HepG2 (cell line): ENCODE measurements around the gene SPACA1. TPM values are rescaled to one million over a fixed set of nuclear protein-coding genes. Genes with fewer than 3 reads are reported as not detected.

ENCODE experiments used
- ATAC-seq: fragments of 200-7000 bp; cut with Tn5 transposase; 3 replicates; pipeline ENCODE4 v1.9.1; 2020; ENCODE audit warnings: mild to moderate bottlenecking, moderate library complexity
- BruUV-seq: library from RNA; stranded (reverse); fragments of 400-500 nt; replicated peaks from 2 replicates; lab custom pipeline; 2021; lab: Mats Ljungman, UMichigan
- CTCF ChIA-PET: fragments of 300-600 bp; formaldehyde crosslinking; extraction: SDS; loops from one replicate; lab custom pipeline; 2021; ENCODE audit warnings: low total read pairs, inconsistent platforms, low intra/inter-chr PET ratio; lab: Yijun Ruan, JAX
- POLR2A ChIA-PET: fragments of 350-600 bp; sonication (Branson Sonifier 250); formaldehyde crosslinking; loops from one replicate; lab custom pipeline; 2020; ENCODE audit warnings: antibody characterized with exemption, inconsistent platforms; lab: Yijun Ruan, JAX
- DNase-seq: peaks from one replicate; pipeline ENCODE4 v3.0.0-alpha.2; 2015; ENCODE audit warnings: low spot score
- FAIRE-seq: peaks from 3 replicates; lab custom pipeline; 2011; peaks lifted over from hg19 to GRCh38; lab: Jason Lieb, UNC
- H2AFZ ChIP-seq: one replicate; pipeline ENCODE4 v1.6.1; 2011; ENCODE audit warnings: low read length, inconsistent platforms
- H3K27ac ChIP-seq: fragments of 300-600 bp; 3 replicates; pipeline ENCODE4 v1.8.0; 2011; ENCODE audit warnings: mixed run types, mild to moderate bottlenecking, mixed read lengths, low read length, inconsistent platforms; ENCODE audit not compliant: insufficient read depth; ENCODE audit errors: extremely low read length
- H3K27me3 ChIP-seq, 2 experiments: fragments of 200-600 bp in 1 of 2; 2 replicates in 1 of 2; 3 replicates in 1 of 2; pipeline versions ENCODE4 v1.6.0 to v1.8.0; 2011; ENCODE audit warnings: low read length in 2 of 2, mild to moderate bottlenecking in 2 of 2, moderate library complexity in 2 of 2, inconsistent platforms in 1 of 2; ENCODE audit not compliant: insufficient read depth in 2 of 2, control insufficient read depth in 1 of 2
- H3K36me3 ChIP-seq, 2 experiments: fragments of 200-600 bp in 1 of 2; replicated peaks in 1 of 2; 2 replicates in 1 of 2; 3 replicates in 1 of 2; pipeline versions ENCODE4 v1.5.1 to v1.8.0; 2011; ENCODE audit warnings: low read length in 2 of 2, inconsistent platforms in 1 of 2; ENCODE audit not compliant: insufficient read depth in 2 of 2, control insufficient read depth in 1 of 2
- H3K4me1 ChIP-seq: 2 replicates; pipeline ENCODE4 v1.5.1; 2012; ENCODE audit warnings: low read length, inconsistent platforms; ENCODE audit not compliant: insufficient read depth
- H3K4me2 ChIP-seq: 2 replicates; pipeline ENCODE4 v1.6.0; 2011; ENCODE audit warnings: low read depth, low read length, inconsistent platforms
- H3K4me3 ChIP-seq, 3 experiments: fragments of 200-600 bp in 1 of 3; sonication (generic), shearing (Covaris generic) in 1 of 3; replicated peaks in 1 of 3; 2 replicates each; pipeline ENCODE4 v1.5.1; 2011 to 2016; ENCODE audit warnings: low read length in 3 of 3, inconsistent platforms in 2 of 3, low read depth in 2 of 3, mild to moderate bottlenecking in 2 of 3, control low read depth in 1 of 3, mixed read lengths in 1 of 3; ENCODE audit not compliant: insufficient read depth in 1 of 3
- H3K79me2 ChIP-seq: one replicate; pipeline ENCODE4 v1.6.1; 2011; ENCODE audit warnings: low read length, inconsistent platforms; ENCODE audit not compliant: insufficient read depth
- H3K9ac ChIP-seq: 2 replicates; pipeline ENCODE4 v1.6.0; 2011; ENCODE audit warnings: mild to moderate bottlenecking, low read depth, low read length, inconsistent platforms; ENCODE audit not compliant: insufficient read depth
- H3K9me3 ChIP-seq: 2 replicates; pipeline ENCODE4 v1.5.1; 2012; ENCODE audit warnings: mild to moderate bottlenecking, low read length
- H4K20me1 ChIP-seq: 2 replicates; pipeline ENCODE4 v1.6.0; 2011; ENCODE audit warnings: inconsistent platforms, mild to moderate bottlenecking, low read length, moderate library complexity; ENCODE audit not compliant: insufficient read depth
- ASH2L ChIP-seq: fragments of 300-600, 200-600 bp; sonication (generic); IDR thresholded peaks from 2 replicates; pipeline ENCODE4 v1.7.0; 2017; ENCODE audit warnings: low read depth, mild to moderate bottlenecking, moderate library complexity, mixed read lengths, low read length; ENCODE audit not compliant: insufficient read length
- ZNF543 ChIP-seq: sonication (generic); formaldehyde crosslinking; IDR thresholded peaks from 2 replicates; pipeline ENCODE4 v1.4.0; 2020; ENCODE audit warnings: mild to moderate bottlenecking, missing genetic modification reagents
- WGBS: methylation state at CpG from one replicate; pipeline ENCODE4 v1.1.6; 2017; ENCODE audit warnings: low lambda C conversion rate; 5-methylcytosine and 5-hydroxymethylcytosine counted together
- in situ Hi-C: cut with HindIII; loops from 2 replicates; pipeline ENCODE4 v1.10.0; 2017; ENCODE audit warnings: low pct_unique_long_range_greater_than_20kb; ENCODE audit not compliant: extremely low pct_ligation_motif_present
- intact Hi-C: fragments of 100-400 bp; cut with micrococcal nuclease; formaldehyde crosslinking; loops from one replicate; pipeline ENCODE4 v1.10.0; 2022; ENCODE audit not compliant: unreplicated experiment
- polyA plus RNA-seq, 8 experiments: library from polyadenylated mRNA; depleted of rRNA in 3 of 8; stranded (reverse) in 7 of 8; unstranded in 1 of 8; fragments of >200 nt; fragmentation: Illumina TruSeq in 4 of 8; extraction: Trizol in 4 of 8; gene quantifications; 2 replicates each; pipeline versions ENCODE4 v1.2.1 to v1.2.3, GENCODE V29; 2011 to 2016; ENCODE audit warnings: low read depth in 4 of 8, missing spikeins in 1 of 8, mixed read lengths in 1 of 8; ENCODE audit not compliant: insufficient read depth in 1 of 8
- total RNA-seq, 5 experiments: library from RNA; depleted of rRNA; stranded (reverse); fragments of >200 nt; fragmentation: Illumina TruSeq; extraction: Trizol; gene quantifications; 2 replicates each; pipeline ENCODE4 v1.2.3, GENCODE V29; 2016; ENCODE audit warnings: low read depth in 1 of 5
- TF ChIP-seq, protein P1 (sequence below): sonication (generic); formaldehyde crosslinking; IDR thresholded peaks from 2 replicates; pipeline ENCODE4 v1.4.0; 2020; ENCODE audit warnings: missing genetic modification reagents, borderline replicate concordance

Gene SPACA1
- total and polyA plus RNA-seq, 2 of the 13 experiments (the other 11 are each of a cell fraction or from before 2014, with no cell fraction given), result 0.07 TPM; not detected in 1

DNA sequence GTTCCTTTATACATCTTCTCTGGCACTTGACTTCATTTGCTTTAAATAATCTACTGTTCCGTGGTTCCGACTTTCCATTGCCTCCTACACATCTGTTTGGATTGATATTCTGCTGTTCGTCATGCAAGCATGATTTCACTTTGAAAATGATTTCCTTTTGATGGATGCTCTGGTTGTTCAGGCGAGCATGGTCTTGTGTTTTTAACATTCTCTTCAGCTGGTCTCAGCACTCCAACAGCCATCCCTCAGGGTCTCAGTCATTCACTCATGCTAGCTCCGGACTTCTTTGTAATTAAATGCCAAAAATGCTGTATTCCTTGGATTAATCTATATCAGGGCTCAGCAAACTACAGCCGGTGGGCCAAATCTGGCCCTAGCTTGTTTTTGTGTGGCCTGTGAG lies 27.2 kb upstream of the SPACA1 start:
- CTCF ChIA-PET, result no interaction called here
- ATAC-seq, result no peak
- Histone ChIP-seq H3K9me3 (no peaks in the 10 kb centered on the region), H3K27ac (no peak overlapping the region)
- intact Hi-C loops, result no loop called here
- in situ Hi-C loops, result no loop called here
- TF ChIP-seq ZNF543 (CRISPR knock-in tag), result no peak
- no peak for TF ChIP-seq ASH2L
- TF ChIP-seq, protein P1, sequence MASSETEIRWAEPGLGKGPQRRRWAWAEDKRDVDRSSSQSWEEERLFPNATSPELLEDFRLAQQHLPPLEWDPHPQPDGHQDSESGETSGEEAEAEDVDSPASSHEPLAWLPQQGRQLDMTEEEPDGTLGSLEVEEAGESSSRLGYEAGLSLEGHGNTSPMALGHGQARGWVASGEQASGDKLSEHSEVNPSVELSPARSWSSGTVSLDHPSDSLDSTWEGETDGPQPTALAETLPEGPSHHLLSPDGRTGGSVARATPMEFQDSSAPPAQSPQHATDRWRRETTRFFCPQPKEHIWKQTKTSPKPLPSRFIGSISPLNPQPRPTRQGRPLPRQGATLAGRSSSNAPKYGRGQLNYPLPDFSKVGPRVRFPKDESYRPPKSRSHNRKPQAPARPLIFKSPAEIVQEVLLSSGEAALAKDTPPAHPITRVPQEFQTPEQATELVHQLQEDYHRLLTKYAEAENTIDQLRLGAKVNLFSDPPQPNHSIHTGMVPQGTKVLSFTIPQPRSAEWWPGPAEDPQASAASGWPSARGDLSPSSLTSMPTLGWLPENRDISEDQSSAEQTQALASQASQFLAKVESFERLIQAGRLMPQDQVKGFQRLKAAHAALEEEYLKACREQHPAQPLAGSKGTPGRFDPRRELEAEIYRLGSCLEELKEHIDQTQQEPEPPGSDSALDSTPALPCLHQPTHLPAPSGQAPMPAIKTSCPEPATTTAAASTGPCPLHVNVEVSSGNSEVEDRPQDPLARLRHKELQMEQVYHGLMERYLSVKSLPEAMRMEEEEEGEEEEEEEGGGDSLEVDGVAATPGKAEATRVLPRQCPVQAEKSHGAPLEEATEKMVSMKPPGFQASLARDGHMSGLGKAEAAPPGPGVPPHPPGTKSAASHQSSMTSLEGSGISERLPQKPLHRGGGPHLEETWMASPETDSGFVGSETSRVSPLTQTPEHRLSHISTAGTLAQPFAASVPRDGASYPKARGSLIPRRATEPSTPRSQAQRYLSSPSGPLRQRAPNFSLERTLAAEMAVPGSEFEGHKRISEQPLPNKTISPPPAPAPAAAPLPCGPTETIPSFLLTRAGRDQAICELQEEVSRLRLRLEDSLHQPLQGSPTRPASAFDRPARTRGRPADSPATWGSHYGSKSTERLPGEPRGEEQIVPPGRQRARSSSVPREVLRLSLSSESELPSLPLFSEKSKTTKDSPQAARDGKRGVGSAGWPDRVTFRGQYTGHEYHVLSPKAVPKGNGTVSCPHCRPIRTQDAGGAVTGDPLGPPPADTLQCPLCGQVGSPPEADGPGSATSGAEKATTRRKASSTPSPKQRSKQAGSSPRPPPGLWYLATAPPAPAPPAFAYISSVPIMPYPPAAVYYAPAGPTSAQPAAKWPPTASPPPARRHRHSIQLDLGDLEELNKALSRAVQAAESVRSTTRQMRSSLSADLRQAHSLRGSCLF, result no peak
- TF ChIP-seq, all 625 proteins: peak for 0
- FAIRE-seq (no peak), DNase-seq (no peak)
- H3K79me2 ChIP-seq, result no peaks in the 10 kb centered on the region
- no peaks in the 10 kb centered on the region for H3K36me3 ChIP-seq
- no peaks in the 10 kb centered on the region for H4K20me1 ChIP-seq
- H2AFZ ChIP-seq, result no peak overlapping the region
- no peak overlapping the region for H3K4me2 ChIP-seq
- no peaks in the 10 kb centered on the region for H3K4me1 ChIP-seq
- H3K27me3 ChIP-seq, result peaks cover 0 to 7% of the 10 kb centered on the region in 2 experiments; a peak in 1 of 5 replicates
- POLR2A ChIA-PET, result no interaction called here
- no peak overlapping the region for H3K9ac ChIP-seq
- BruUV-seq, result no TSS peak
- no peak overlapping the region for H3K4me3 ChIP-seq
- 14% methylated on average over 6 of the region's 6 CpGs for WGBS
